ENCODE results near the gene CST9L.

DNA sequence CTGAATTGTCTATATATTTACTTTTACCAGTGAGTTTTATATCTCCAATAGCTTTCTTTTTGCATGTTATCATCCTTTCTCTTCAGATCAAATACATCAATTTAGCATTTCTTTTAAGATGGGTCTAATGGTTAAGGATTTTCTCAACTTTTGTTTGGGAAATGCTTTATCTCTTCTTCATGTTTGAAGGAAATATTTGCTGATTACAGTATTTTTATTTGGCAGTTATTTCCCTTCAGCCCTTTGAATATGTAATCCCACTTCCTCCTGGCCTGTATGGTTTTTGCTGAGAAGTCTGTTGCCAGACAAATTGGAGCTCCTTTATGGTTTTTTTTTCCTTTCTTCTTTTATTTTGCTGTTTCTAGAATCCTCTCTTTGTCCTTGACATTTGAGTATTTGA lies 6.7 kb upstream of the CST9L start:
- TF ChIP-seq POLR2AphosphoS5 (IDR thresholded peaks at IDR 0.05; ENCODE audit: borderline replicate concordance, low read depth, low read length), result no peak
- TF ChIP-seq EZH2 (IDR thresholded peaks at IDR 0.05), result no peak
- TF ChIP-seq FOXP2 (optimal IDR thresholded peaks at IDR 0.05; ENCODE audit: control extremely low read depth, extremely low read length, insufficient read depth), result no peak

Data from SK-N-MC (cell line).